Endothelial cell of umbilical vein (primary cell): ENCODE measurements around the gene SSUH2.

Experiments
- POLR2A ChIP-seq: IDR thresholded peaks from 2 replicates; pipeline ENCODE4 v1.6.1; 2012; ENCODE audit warnings: low read depth, mild to moderate bottlenecking, control low read depth, low read length
- TF ChIP-seq, protein P1 (sequence below), 2 donors: IDR thresholded peaks; 1 replicate in 1 of 2; 2 replicates in 1 of 2; pipeline ENCODE4 v1.5.1; 2011; ENCODE audit warnings: low read length in 2 of 2, mild to moderate bottlenecking in 2 of 2, moderate library complexity in 2 of 2, control low read depth in 1 of 2, inconsistent platforms in 1 of 2, low read depth in 1 of 2; ENCODE audit not compliant: insufficient read depth in 1 of 2; ENCODE audit errors: extremely low read depth in 1 of 2

GRCh38 chr3:8635125-8635524, 9.5 kb downstream of the SSUH2 start:
- TF ChIP-seq, protein P1, sequence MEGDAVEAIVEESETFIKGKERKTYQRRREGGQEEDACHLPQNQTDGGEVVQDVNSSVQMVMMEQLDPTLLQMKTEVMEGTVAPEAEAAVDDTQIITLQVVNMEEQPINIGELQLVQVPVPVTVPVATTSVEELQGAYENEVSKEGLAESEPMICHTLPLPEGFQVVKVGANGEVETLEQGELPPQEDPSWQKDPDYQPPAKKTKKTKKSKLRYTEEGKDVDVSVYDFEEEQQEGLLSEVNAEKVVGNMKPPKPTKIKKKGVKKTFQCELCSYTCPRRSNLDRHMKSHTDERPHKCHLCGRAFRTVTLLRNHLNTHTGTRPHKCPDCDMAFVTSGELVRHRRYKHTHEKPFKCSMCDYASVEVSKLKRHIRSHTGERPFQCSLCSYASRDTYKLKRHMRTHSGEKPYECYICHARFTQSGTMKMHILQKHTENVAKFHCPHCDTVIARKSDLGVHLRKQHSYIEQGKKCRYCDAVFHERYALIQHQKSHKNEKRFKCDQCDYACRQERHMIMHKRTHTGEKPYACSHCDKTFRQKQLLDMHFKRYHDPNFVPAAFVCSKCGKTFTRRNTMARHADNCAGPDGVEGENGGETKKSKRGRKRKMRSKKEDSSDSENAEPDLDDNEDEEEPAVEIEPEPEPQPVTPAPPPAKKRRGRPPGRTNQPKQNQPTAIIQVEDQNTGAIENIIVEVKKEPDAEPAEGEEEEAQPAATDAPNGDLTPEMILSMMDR (IDR thresholded peaks at IDR 0.05; ENCODE audit: extremely low read depth in 1 of 2, insufficient read depth in 1 of 2, low read depth in 1 of 2, low read length in 2 of 2) = no peak
- TF ChIP-seq POLR2A = no peak
